Measurements from ENCODE around the gene HOXA13.
A peak's percentile ranks its signal among the peaks of the same experiment; 100 is the strongest.

Gene HOXA13

DNA sequence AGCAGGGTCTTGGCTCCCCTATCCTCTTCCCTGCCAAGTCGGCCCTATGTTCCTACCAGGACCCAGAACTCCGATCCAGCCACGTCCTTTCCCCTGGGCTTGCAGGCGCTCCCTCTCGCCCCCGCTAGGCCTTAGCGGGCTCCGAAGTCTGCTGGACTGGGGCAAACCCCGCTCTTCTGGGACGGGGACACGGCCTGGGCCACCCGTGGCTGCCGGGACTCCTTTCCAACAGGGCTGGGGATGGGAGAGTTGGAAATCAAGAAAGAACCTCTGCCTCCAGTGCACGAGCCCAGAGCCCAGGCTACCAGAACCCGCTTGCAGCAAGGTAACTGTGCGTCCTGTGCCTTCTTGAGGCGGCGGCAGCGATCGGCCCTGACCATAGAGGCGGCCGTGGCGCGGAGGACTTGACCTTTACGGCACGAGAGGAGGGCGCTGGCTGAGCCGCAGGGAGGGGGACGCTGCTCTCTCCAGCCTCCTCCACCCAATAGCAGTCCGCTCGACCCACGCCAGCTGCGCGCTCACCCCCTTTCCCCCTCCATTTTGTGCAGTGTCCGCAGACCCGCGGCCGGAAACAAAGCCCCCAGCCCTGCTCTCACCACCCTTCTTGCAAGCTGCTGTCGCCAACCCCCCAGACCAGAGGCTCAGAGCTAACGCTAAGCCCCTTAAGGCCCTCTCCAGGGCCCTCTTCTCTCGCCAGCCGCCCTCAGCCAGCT is 7.9 kb downstream of the HOXA13 start:
- DNase-seq, result no peak

GRCh38 chr7:27191161-27191731 is 8.6 kb downstream of the HOXA13 start:
- no peak for DNase-seq

- peak in 1 of 3 experiments; percentile 24 for DNase-seq
Measured at GRCh38 chr7:27189997-27190748, 9.7 kb downstream of the HOXA13 start.

DNA sequence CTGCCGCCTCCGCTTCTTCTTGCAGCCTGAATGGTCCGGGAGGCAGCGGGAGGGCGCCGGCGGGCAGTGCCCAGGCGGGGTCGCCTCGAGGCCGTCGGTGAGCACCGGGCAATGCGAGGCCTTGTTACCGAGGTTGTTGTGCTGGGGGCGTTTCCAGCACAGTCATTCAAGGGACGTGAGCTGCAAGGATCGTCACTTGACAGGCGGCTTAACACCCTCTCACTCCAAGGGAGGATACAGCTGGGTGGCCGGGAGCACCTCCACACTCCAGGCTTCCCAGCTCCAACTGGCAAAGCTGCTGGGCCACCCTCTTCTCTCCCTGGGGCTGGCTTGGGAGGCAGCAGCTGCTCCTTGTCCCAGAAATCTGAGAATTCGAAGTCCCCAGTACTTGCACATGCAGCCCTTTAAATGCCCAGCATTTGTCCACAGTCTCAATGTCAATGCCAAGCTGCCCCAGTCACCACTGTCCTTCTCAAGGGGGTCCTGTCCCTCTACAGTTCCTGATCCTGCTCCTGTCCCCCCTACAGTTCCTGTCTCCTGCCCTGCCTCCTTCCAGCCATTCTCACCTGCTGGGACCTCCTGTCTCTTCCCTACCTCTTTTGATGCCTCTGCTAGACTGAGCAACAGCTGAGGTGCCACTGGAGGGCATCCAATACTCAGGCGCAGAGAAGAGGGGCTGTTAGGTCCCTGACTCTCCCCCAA is 10.4 kb downstream of the HOXA13 start:
- no peak for DNase-seq

DNA sequence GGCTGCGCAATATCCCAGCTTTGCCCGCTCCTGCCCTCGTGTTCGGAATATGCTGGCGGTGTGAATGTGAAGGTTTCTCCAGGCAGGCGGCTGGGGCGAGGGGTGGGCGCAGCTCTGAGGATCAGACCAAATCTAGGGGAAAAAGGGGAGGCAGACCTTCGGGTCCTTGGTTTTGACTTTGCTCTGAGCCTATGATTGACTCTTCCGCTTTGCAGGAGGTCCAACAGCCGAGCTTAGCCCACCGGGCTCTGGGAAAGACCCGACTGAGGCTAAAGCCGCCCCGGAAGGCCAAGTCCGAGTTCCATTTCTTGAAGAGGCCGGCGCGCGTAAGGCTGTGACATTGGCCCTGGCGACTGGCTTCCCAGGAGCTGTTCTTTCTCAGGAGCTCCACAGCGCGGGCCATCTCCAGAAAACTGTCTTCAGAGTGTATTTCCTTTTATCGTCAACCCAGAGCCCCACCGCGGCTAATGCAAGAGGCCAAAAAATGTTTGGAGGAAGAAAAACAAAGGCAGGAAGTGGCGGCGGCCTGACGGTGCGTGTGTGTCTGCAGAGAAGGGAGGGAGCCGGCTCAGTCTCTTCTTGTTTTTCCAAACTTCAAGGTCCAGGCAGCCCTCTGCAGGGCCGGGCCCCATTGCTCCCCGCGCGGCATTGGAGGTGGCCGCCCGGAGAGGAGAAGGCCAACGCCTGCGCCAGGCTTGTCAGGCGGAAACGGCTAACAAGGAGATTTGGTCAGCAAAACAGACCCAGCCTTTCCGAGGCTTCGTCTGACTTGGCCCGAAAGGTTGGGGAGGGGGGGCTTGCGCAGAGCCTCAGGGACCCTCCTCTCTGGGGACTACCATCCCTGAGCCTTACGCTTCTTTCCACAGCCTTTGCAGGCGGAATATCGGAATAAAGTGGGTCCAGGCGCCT is 11.3 kb downstream of the HOXA13 start:
- DNase-seq, result no peak

DNA sequence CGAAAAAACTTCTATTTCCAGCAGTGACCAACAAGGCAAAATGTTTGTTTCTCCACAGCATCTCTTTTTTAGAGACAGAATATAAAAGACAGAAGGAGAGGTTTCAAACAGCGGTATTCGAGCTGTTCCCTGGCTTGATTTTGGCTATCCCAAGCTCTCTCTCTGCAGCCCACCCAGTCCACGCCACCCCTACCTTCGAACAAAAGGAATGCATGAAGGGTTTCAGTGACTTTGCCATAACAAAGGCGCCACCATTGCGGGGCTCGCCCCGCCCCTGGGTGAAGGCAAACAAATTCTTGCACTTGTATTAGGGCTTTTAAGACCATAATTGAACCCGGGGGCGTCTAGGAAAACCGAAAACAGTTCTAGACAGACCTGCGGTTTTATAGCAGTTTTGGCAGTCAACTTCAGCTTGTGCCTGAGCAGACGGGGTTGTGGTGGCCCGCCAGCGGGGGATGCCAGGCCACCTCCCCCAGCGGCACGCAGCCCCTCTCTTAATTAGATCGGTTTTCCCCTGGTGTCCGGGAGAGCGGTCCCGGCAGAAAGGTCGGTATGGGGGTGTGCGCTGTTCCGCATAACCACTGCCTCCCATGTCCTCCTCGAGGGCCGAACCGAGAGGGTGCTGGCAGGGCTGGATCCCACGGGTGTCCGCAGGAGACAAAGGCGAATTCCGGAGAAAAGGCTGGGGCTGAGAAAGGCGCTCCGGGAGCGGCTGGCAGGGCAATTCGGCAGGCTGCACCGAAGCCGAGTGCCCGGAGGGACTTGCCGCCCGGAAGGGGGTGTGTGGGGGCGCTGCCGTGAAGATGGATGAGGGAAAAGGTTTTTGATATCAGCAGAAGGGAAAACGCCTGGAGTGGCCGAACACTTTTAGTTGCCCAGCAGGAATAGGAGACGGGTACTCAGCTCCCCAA is 12.2 kb downstream of the HOXA13 start:
- DNase-seq, result no peak

DNA sequence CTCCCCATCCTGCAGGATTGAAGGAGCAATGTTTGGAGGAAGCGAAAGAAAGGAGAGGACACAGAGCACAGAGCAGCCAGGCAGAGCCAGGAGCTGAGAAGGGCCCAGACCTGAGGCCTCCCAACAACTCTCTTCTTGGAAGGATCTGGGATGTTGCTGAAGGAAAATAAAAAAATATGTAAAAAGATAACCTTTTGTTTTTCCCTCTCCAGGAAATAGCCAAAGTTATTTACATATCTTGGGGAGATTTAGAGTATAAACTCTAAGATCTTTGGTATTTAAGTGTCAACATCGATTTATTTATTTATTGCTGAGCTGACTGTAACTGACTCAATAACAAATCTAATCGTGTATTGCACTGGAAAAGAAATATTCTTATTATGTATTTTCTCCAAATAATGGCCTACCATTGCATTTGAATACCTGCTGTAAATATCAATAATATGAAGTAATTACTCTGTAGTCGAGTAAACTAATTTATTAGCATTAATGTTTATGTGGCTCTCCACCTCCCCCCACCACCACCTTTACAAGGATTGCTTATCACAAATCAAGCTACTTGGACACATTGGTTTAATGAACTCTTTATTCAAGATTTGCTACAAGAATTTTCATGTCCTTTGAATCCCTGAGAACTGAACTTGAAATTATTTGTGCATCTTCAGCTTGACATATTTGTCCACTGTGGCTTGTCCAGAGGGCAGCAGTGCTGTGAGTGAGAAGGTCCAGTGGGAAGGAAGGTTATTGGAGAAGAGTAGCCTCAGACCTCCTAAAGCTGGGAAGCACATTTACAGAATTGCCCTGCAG is 13.0 kb downstream of the HOXA13 start:
- DNase-seq, result no peak

- no peak for DNase-seq
Measured at GRCh38 chr7:27185854-27186667, 13.8 kb downstream of the HOXA13 start.

DNA sequence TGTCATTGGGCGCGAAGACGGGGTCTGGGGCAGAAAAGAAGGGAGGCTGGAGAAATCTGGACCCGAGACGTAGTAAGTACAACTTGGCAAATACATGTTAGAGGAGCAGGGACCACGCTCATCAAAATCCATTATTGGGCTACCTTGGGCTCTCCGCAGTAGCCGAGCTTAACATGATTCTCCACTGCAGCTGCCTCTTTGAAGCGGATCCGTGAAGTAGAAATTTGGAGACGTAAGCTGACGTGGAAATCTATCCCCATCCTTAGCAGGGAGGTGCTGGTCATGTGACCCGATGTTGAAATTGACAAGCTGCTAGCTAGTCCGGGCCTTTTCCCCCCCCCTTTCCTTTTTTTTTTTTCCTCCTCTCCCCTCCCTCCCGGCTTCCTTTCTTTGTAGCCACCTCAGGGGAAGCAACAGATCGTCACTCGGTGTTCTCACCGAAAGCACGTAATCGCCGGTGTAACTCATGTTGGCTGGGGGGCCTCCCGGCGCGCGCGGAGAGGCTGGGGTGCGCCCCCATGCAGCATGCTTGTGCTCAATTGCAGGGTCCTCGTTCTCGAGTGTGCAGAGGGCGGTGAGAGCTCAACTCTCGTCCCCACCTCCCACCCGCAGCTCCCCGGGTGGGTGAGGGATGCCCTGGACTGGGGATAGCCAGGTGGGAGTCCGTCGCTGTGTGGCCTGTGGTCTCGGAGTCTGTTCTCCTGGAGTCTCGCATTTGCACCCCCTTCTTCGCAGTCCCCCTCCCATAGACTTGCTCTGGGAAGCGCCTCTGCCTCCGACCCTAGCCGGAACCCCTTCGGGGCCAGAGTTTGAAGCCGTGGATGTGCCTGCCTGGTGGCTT is 14.7 kb downstream of the HOXA13 start, which contains the start of gene HOXA11:
Gene HOXA11, minus strand, starts transcription at position 220 of the 841 bp plus-strand sequence. Its CDS starts 88 bp downstream, at position 132.
- DNase-seq, result peak in 2 of 3 experiments; percentile 20 to 44

DNA sequence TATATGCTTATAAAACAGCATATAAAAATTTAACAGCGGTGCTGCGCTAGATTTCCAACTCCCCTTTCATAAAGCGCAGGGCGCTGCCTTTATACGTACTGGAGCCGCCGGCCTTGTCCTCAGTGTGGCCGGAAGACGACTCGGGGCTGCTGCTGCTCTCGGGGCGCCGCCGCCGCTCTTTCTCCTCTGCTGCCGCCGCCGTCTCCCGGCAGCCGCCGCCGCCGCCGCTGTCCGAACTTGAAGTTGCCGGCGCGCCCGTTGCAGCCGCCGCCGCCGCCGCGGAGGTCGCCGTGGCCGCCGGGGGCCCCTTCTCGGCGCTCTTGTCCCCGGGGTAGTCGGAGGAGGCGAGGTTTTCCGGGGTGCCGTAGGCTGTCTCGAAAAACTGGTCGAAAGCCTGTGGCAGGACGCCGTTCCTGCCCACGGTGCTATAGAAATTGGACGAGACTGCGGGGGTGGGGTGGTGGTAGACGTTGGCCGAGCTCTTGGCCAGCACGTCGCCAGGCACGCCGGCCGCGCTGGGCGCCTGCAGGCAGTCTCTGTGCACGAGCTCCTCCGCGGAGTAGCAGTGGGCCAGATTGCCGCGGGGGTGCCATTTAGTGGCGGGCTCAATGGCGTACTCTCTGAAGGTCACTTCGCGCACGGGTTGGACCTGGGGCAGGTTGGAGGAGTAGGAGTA is 15.4 kb downstream of the HOXA13 start:
- peak; percentile 35 to 86 (median 79) for DNase-seq

DNA sequence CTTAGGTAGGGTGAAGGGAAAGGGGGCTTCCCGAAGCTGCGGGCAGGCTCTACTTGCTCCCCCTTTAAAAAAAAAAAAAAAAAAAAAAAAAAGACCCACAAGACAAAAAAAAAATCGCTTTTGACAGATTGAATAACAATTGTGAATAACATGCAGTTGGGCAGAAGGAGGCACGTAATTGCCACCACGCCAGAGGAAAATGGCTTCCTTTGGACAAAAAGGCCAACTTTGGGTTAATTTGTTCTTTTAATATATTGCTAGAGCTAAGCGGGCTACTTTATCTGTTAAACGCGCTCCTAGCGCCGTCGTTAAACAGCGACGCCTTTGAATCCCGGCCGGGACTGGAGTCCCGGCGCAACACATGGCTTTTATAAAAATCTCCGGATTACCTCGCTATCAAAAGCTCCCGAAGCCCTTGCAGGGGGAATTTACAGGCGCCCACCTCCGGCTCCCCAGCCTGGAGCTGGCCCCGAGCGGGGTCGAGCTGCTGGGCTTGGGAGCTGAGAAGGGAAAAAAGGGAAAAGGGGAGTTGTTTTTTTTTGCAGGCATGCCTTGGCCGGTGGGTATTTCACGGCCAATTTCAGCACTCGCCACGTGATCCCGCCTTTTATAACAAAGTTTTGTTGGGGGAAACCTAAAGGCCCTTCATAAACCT is 16.1 kb downstream of the HOXA13 start:
- peak; percentile 46 to 86 (median 79) for DNase-seq

DNA sequence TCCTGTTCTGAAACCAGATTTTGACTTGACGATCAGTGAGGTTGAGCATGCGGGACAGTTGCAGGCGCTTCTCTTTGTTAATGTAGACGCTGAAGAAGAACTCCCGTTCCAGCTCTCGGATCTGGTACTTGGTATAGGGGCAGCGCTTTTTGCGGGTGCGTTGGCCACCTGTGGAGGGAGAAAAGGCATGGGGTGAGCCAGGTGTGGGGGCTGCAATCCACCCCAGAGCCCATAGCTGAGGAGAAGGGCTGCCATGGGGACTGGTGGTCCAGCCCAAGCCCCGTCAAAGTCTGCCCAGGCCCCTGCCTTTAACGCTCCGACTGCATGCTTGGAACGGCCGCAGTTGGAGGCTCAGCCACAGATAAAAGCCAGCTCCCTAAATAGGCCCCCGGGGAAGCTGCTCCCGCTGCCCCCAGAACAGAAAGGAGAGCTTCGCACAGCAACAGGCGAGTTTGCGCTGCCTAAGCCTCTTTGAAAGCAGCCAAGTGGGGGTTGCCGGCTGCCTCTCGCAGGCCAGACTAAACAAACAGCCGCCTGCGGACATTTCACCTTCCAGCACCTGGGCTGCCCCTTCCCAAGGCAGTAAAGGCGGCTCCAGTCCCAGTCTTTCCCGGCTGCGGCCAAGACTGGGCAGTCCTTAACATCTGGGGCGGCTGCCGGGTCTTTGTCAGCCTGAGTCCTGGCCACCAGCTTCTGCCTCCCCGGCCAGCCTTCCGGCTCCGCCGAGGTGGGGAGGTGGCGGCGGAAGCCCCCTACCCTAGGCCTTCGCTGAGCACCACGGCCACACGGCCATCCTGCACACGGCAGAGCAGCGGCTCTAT is 16.8 kb downstream of the HOXA13 start:
- peak; percentile 13 to 88 (median 72) for DNase-seq

GRCh38 chr7:27182285-27182841 is 17.5 kb downstream of the HOXA13 start:
- DNase-seq, result no peak

- DNase-seq, result no peak
Measured at GRCh38 chr7:27181795-27182275, 18.1 kb downstream of the HOXA13 start.

Data from NCI-H1417 (cell line).